ENCODE data around the gene NPFF. TPM values are rescaled to one million over a fixed set of nuclear protein-coding genes. Genes with fewer than 3 reads are reported as not detected.

NPFF gene
- total RNA-seq, 1 experiment from 2014 or later = 0.59 TPM

- ChIA-PET CTCF (interaction anchor here (0.7 to 1.7 kb wide), 2 partner anchors 9 to 583 kb away, joined by 3 to 5 read pairs; no protein-coding TSS in a partner anchor), POLR2A (no interaction called here)
- DNase-seq (ENCODE audit: low spot score) = no peak
- H3K4me3 Mint-ChIP-seq = no peak overlapping the region
- no peak for TF ChIP-seq ZNF121 (CRISPR knock-in tag; IDR thresholded peaks at IDR 0.05)
- TF ChIP-seq TEAD1 (CRISPR knock-in tag; IDR thresholded peaks at IDR 0.05) = no peak
- TF ChIP-seq ATF6 (CRISPR knock-in tag; IDR thresholded peaks at IDR 0.05) = no peak
- TF ChIP-seq, protein P1, sequence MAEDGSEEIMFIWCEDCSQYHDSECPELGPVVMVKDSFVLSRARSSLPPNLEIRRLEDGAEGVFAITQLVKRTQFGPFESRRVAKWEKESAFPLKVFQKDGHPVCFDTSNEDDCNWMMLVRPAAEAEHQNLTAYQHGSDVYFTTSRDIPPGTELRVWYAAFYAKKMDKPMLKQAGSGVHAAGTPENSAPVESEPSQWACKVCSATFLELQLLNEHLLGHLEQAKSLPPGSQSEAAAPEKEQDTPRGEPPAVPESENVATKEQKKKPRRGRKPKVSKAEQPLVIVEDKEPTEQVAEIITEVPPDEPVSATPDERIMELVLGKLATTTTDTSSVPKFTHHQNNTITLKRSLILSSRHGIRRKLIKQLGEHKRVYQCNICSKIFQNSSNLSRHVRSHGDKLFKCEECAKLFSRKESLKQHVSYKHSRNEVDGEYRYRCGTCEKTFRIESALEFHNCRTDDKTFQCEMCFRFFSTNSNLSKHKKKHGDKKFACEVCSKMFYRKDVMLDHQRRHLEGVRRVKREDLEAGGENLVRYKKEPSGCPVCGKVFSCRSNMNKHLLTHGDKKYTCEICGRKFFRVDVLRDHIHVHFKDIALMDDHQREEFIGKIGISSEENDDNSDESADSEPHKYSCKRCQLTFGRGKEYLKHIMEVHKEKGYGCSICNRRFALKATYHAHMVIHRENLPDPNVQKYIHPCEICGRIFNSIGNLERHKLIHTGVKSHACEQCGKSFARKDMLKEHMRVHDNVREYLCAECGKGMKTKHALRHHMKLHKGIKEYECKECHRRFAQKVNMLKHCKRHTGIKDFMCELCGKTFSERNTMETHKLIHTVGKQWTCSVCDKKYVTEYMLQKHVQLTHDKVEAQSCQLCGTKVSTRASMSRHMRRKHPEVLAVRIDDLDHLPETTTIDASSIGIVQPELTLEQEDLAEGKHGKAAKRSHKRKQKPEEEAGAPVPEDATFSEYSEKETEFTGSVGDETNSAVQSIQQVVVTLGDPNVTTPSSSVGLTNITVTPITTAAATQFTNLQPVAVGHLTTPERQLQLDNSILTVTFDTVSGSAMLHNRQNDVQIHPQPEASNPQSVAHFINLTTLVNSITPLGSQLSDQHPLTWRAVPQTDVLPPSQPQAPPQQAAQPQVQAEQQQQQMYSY (CRISPR knock-in tag; IDR thresholded peaks at IDR 0.05) = no peak
- no peak for TF ChIP-seq TCF7 (CRISPR knock-in tag; IDR thresholded peaks at IDR 0.05; ENCODE audit: low read depth)
- TF ChIP-seq SMAD3 (CRISPR knock-in tag; IDR thresholded peaks at IDR 0.05; ENCODE audit: borderline replicate concordance) = no peak
- TF ChIP-seq ZNF219 (CRISPR knock-in tag; IDR thresholded peaks at IDR 0.05; ENCODE audit: borderline replicate concordance) = no peak
- H3K4me1 Mint-ChIP-seq = peaks cover 17% of the 10 kb centered on the region
- peaks cover 94% of the 10 kb centered on the region for H3K36me3 Mint-ChIP-seq
- peak overlapping the region; percentile 50; the same call in 1 of the 2 replicates for H3K27ac Mint-ChIP-seq
- H3K9me3 Mint-ChIP-seq = no peaks in the 10 kb centered on the region
- H3K27me3 Mint-ChIP-seq (ENCODE audit: low read depth) = no peaks in the 10 kb centered on the region
- ATAC-seq = no peak
Observed at GRCh38 chr12:53467880-53468279, 39.4 kb downstream of the NPFF start.

- no peaks in the 10 kb centered on the region for H3K9me3 Mint-ChIP-seq
- DNase-seq (ENCODE audit: low spot score) = no peak
- no peak for ATAC-seq
- no peaks in the 10 kb centered on the region for H3K27me3 Mint-ChIP-seq (ENCODE audit: low read depth)
- peaks cover 94% of the 10 kb centered on the region for H3K36me3 Mint-ChIP-seq
- CTCF ChIA-PET = no interaction called here
- H3K4me1 Mint-ChIP-seq = peaks cover 22% of the 10 kb centered on the region
- POLR2A ChIA-PET = no interaction called here
- TF ChIP-seq RORB (CRISPR knock-in tag; IDR thresholded peaks at IDR 0.05) (no peak), JAZF1 (CRISPR knock-in tag; IDR thresholded peaks at IDR 0.05) (no peak), ZNF396 (CRISPR knock-in tag; IDR thresholded peaks at IDR 0.05; ENCODE audit: borderline replicate concordance) (no peak), ATF3 (CRISPR knock-in tag; conservative IDR thresholded peaks at IDR 0.05) (no peak), ZNF416 (CRISPR knock-in tag; IDR thresholded peaks at IDR 0.05) (no peak), GABPB1 (CRISPR knock-in tag; IDR thresholded peaks at IDR 0.05) (no peak), CREB1 (CRISPR knock-in tag; IDR thresholded peaks at IDR 0.05) (no peak)
- peak overlapping the region; percentile 66; the same call in 1 of the 2 replicates for H3K27ac Mint-ChIP-seq
- H3K4me3 Mint-ChIP-seq = no peak overlapping the region
Observed at GRCh38 chr12:53467082-53467481, 40.2 kb downstream of the NPFF start.

DNA sequence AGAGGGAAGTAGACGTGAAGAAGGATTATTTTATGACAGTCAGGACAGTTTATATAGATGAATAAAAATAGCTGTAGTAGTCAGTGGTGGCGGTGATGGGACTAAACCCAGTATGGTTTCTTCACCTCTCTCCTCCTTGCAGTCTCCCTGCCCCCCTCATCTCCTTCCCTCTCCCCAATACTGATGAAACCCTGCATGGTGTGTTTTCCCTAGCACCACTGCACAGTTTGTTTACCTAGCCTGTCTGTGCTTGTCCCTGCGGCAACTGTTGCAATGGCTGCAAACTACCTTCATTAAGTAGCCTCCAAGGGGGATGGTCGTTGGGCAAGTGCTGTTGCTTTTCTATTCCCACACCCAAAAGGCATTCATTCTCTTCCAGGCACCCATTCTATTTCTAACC is 40.6 kb downstream of the NPFF start:
- Mint-ChIP-seq H3K4me3 (no peak overlapping the region), H3K27me3 (ENCODE audit: low read depth) (no peaks in the 10 kb centered on the region), H3K36me3 (peaks cover 94% of the 10 kb centered on the region), H3K9me3 (no peaks in the 10 kb centered on the region), H3K27ac (peak overlapping the region; percentile 66; the same call in 1 of the 2 replicates), H3K4me1 (peaks cover 22% of the 10 kb centered on the region)
- POLR2A ChIA-PET = interaction anchor here (1.3 kb wide), 1 partner anchor 12 kb away, joined by 5 read pairs; no protein-coding TSS in a partner anchor
- CTCF ChIA-PET = no interaction called here
- no peak for DNase-seq (ENCODE audit: low spot score)
- ATAC-seq = no peak
- TF ChIP-seq ARID4B (CRISPR knock-in tag; IDR thresholded peaks at IDR 0.05; ENCODE audit: borderline replicate concordance) (no peak), CREB1 (CRISPR knock-in tag; IDR thresholded peaks at IDR 0.05) (no peak), ZNF396 (CRISPR knock-in tag; IDR thresholded peaks at IDR 0.05; ENCODE audit: borderline replicate concordance) (no peak), SOX15 (CRISPR knock-in tag; IDR thresholded peaks at IDR 0.05) (no peak), MYBL2 (CRISPR knock-in tag; IDR thresholded peaks at IDR 0.05) (no peak), ATF3 (CRISPR knock-in tag; conservative IDR thresholded peaks at IDR 0.05) (no peak), NFE2L1 (CRISPR knock-in tag; IDR thresholded peaks at IDR 0.05) (no peak), JUN (CRISPR knock-in tag; IDR thresholded peaks at IDR 0.05) (no peak), KAT7 (CRISPR knock-in tag; IDR thresholded peaks at IDR 0.05; ENCODE audit: borderline replicate concordance) (no peak), ZNF416 (CRISPR knock-in tag; IDR thresholded peaks at IDR 0.05) (no peak), TCF7 (CRISPR knock-in tag; IDR thresholded peaks at IDR 0.05; ENCODE audit: low read depth) (no peak)
- TF ChIP-seq, protein P2, sequence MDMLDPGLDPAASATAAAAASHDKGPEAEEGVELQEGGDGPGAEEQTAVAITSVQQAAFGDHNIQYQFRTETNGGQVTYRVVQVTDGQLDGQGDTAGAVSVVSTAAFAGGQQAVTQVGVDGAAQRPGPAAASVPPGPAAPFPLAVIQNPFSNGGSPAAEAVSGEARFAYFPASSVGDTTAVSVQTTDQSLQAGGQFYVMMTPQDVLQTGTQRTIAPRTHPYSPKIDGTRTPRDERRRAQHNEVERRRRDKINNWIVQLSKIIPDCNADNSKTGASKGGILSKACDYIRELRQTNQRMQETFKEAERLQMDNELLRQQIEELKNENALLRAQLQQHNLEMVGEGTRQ (CRISPR knock-in tag; IDR thresholded peaks at IDR 0.05) = no peak
